DMS153 treated with DMSO at 0.1 percent for 48 hours (cell line): ENCODE results near the gene NEK9.
A peak's percentile ranks its signal among the peaks of the same experiment; 100 is the strongest.
"Not testable (repeated sequence)": the region's sequence is repeated elsewhere in the genome, so short reads cannot be mapped to it uniquely, and the experiment has no call there.

ENCODE experiments used
- DNase-seq: peaks from one replicate; lab custom pipeline; 2025; ENCODE audit not compliant: unreplicated experiment; lab: John Stamatoyannopoulos, UW

The NEK9 gene

GRCh38 chr14:75126679-75127473 lies at the start of gene NEK9:
NEK9 (minus strand) TSS chr14:75127048; CDS start chr14:75126921, 127 bp downstream.
- peak; percentile 53 for DNase-seq

GRCh38 chr14:75176142-75176820 lies 49.4 kb upstream of the NEK9 start, which contains the start of gene TMED10:
TMED10 (minus strand) TSS chr14:75176612; CDS start chr14:75176579, 33 bp downstream.
- DNase-seq, result peak; percentile 13

- DNase-seq, result no peak
These were observed 48.9 kb upstream of the NEK9 start for GRCh38 chr14:75175677-75176141.

- DNase-seq, result no peak
These were observed 47.2 kb upstream of the NEK9 start for GRCh38 chr14:75174066-75174465.

GRCh38 chr14:75170772-75171171 lies 43.9 kb upstream of the NEK9 start:
- no peak for DNase-seq

GRCh38 chr14:75168586-75169335 lies 41.9 kb upstream of the NEK9 start:
- DNase-seq, result no peak

- no peak for DNase-seq
These were observed 40.5 kb upstream of the NEK9 start for GRCh38 chr14:75167325-75167724.

- DNase-seq, result no peak
These were observed 38.9 kb upstream of the NEK9 start for GRCh38 chr14:75165586-75166391.

- no peak for DNase-seq
These were observed 38.0 kb upstream of the NEK9 start for GRCh38 chr14:75164809-75165208.

- no peak for DNase-seq
These were observed 36.8 kb upstream of the NEK9 start for GRCh38 chr14:75163677-75164076.

- DNase-seq, result no peak
These were observed 35.8 kb upstream of the NEK9 start for GRCh38 chr14:75162631-75163030.

GRCh38 chr14:75158843-75159614 lies 32.2 kb upstream of the NEK9 start:
- DNase-seq, result no peak

- no peak for DNase-seq
These were observed 30.1 kb upstream of the NEK9 start for GRCh38 chr14:75156901-75157300.

- DNase-seq, result no peak
These were observed 29.3 kb upstream of the NEK9 start for GRCh38 chr14:75156111-75156510.

- DNase-seq, result no peak
These were observed 28.3 kb upstream of the NEK9 start for GRCh38 chr14:75155169-75155568.

GRCh38 chr14:75153295-75153694 lies 26.4 kb upstream of the NEK9 start:
- no peak for DNase-seq

- no peak for DNase-seq
These were observed 25.0 kb upstream of the NEK9 start for GRCh38 chr14:75151851-75152250.

GRCh38 chr14:75150637-75151036 lies 23.8 kb upstream of the NEK9 start:
- DNase-seq, result not testable (repeated sequence)

- DNase-seq, result no peak
These were observed 23.3 kb upstream of the NEK9 start for GRCh38 chr14:75150150-75150549.
